K562 (cell line): Measurements from ENCODE around the gene TBCC. TPM values are rescaled to one million over a fixed set of nuclear protein-coding genes. Genes with fewer than 3 reads are reported as not detected.

Experiments used
- ARID3A ChIP-seq: IDR thresholded peaks from 2 replicates; pipeline ENCODE4 v1.6.1; 2012; ENCODE audit warnings: low read depth, low read length, improper control_type of control experiment, borderline replicate concordance
- CAMTA2 ChIP-seq: fragments of 250-450 bp; sonication (Bioruptor Pico); conservative IDR thresholded peaks from 2 replicates; pipeline ENCODE4 v1.5.1; 2022
- CBX3 ChIP-seq, 2 experiments: IDR thresholded peaks; 1 replicate in 1 of 2; 2 replicates in 1 of 2; pipeline ENCODE4 v1.6.1; 2012; ENCODE audit warnings: inconsistent platforms in 2 of 2, low read length in 2 of 2, borderline replicate concordance in 1 of 2, control low read depth in 1 of 2
- HDAC8 ChIP-seq: fragments of 450-650 bp; IDR thresholded peaks from 2 replicates; pipeline ENCODE4 v1.6.1; 2016; ENCODE audit warnings: mild to moderate bottlenecking, missing genetic modification characterization, moderate library complexity, missing compliant biosample characterization
- IRF2 ChIP-seq: sonication (generic); formaldehyde crosslinking; IDR thresholded peaks from 2 replicates; pipeline ENCODE4 v1.8.1; 2022; ENCODE audit warnings: mild to moderate bottlenecking, missing genetic modification reagents
- MAFG ChIP-seq: fragments of 450-650 bp; conservative IDR thresholded peaks from 2 replicates; pipeline ENCODE4 v1.6.1; 2016; ENCODE audit warnings: missing genetic modification characterization, missing compliant biosample characterization
- MIER1 ChIP-seq: fragments of 450-650 bp; IDR thresholded peaks from 2 replicates; pipeline ENCODE4 v1.6.1; 2016; ENCODE audit warnings: antibody characterized with exemption, mild to moderate bottlenecking, low read depth
- MYNN ChIP-seq, 2 experiments: sonication (generic); formaldehyde crosslinking in 1 of 2; IDR thresholded peaks; 2 replicates each; pipeline versions ENCODE4 v1.5.0 to v1.6.1; 2016 to 2020; ENCODE audit warnings: antibody characterized with exemption in 1 of 2, missing genetic modification reagents in 1 of 2
- NR1H2 ChIP-seq: sonication (generic); formaldehyde crosslinking; IDR thresholded peaks from 2 replicates; pipeline ENCODE4 v1.4.0; 2020; ENCODE audit warnings: mild to moderate bottlenecking, missing genetic modification reagents
- NR2C1 ChIP-seq, 2 experiments: fragments of 450-650 bp; IDR thresholded peaks; 2 replicates each; pipeline ENCODE4 v1.6.1; 2017; ENCODE audit warnings: mild to moderate bottlenecking in 2 of 2, antibody characterized with exemption in 1 of 2, inconsistent platforms in 1 of 2, missing compliant biosample characterization in 1 of 2, missing genetic modification characterization in 1 of 2
- PHTF2 ChIP-seq: fragments of 250-450 bp; sonication (Bioruptor Pico); IDR thresholded peaks from 2 replicates; pipeline ENCODE4 v1.5.0; 2021; ENCODE audit warnings: mild to moderate bottlenecking
- PTRF ChIP-seq: fragments of 450-650 bp; IDR thresholded peaks from 2 replicates; pipeline ENCODE4 v1.6.1; 2016; ENCODE audit warnings: mild to moderate bottlenecking, missing genetic modification characterization, missing compliant biosample characterization
- PURB ChIP-seq: sonication (generic); formaldehyde crosslinking; IDR thresholded peaks from 2 replicates; pipeline ENCODE4 v1.9.0; 2021; ENCODE audit warnings: low read depth, mild to moderate bottlenecking, missing genetic modification reagents
- RUNX1 ChIP-seq: sonication (generic); IDR thresholded peaks from 2 replicates; pipeline ENCODE4 v1.6.1; 2016; ENCODE audit warnings: antibody characterized with exemption, low read depth
- TARDBP ChIP-seq: fragments of 450-650 bp; IDR thresholded peaks from 2 replicates; pipeline ENCODE4 v1.6.1; 2016
- TFAM ChIP-seq: fragments of 250-450 bp; sonication (Bioruptor Pico); conservative IDR thresholded peaks from 2 replicates; pipeline ENCODE4 v1.5.0; 2021; ENCODE audit warnings: mild to moderate bottlenecking, moderate library complexity
- ZC3H8 ChIP-seq: fragments of 450-650 bp; IDR thresholded peaks from 2 replicates; pipeline ENCODE4 v1.6.1; 2017
- ZKSCAN1 ChIP-seq: fragments of 150-350 bp; IDR thresholded peaks from 2 replicates; pipeline ENCODE4 v1.6.1; 2016; ENCODE audit warnings: low read depth, low read length
- ZNF121 ChIP-seq: sonication (generic); formaldehyde crosslinking; conservative IDR thresholded peaks from 2 replicates; pipeline ENCODE4 v1.8.0; 2022; ENCODE audit warnings: missing genetic modification reagents
- ZNF224 ChIP-seq: sonication (generic); formaldehyde crosslinking; IDR thresholded peaks from 2 replicates; pipeline ENCODE4 v1.8.0; 2022; ENCODE audit warnings: mild to moderate bottlenecking, missing genetic modification reagents
- ZNF445 ChIP-seq: fragments of 250-450 bp; sonication (Bioruptor Pico); IDR thresholded peaks from 2 replicates; pipeline ENCODE4 v1.4.0; 2020; ENCODE audit warnings: low read depth, mild to moderate bottlenecking, moderate library complexity
- ZNF561 ChIP-seq: fragments of 450-650 bp; formaldehyde crosslinking; conservative IDR thresholded peaks from 2 replicates; pipeline ENCODE4 v1.4.0; 2020; ENCODE audit warnings: mild to moderate bottlenecking, moderate library complexity
- ZNF655 ChIP-seq: fragments of 250-450 bp; sonication (Bioruptor Pico); IDR thresholded peaks from 2 replicates; pipeline ENCODE4 v1.5.0; 2021
- ZNF699 ChIP-seq: fragments of 250-450 bp; sonication (Bioruptor Pico); IDR thresholded peaks from 2 replicates; pipeline ENCODE4 v1.8.0; 2021; ENCODE audit warnings: mild to moderate bottlenecking, moderate library complexity; ENCODE audit not compliant: insufficient replicate concordance
- polyA plus RNA-seq, 8 experiments: library from polyadenylated mRNA; depleted of rRNA in 4 of 8; stranded (reverse) in 5 of 8; unstranded in 3 of 8; fragments of >200 nt; fragmentation: Nextera tagmentation in 2 of 8; fragmentation: Illumina TruSeq in 1 of 8; extraction: Ambion mirVana in 2 of 8; extraction: Trizol in 1 of 8; gene quantifications; 2 replicates each; pipeline versions ENCODE4 v1.2.1 to v1.2.3, GENCODE V29; 2011 to 2014; ENCODE audit warnings: inconsistent platforms in 1 of 8, missing spikeins in 1 of 8
- total RNA-seq, 7 experiments: library from RNA; depleted of rRNA in 6 of 7; stranded (reverse); fragments of >200 nt in 6 of 7; fragmentation: Illumina TruSeq in 2 of 7; extraction: Trizol in 2 of 7; gene quantifications; 2 replicates each; pipeline versions ENCODE4 v1.2.1 to v1.2.3, GENCODE V29; 2011 to 2021; ENCODE audit warnings: low replicate concordance in 1 of 7
- TF ChIP-seq, protein P1 (sequence below): fragments of 250-450 bp; sonication (Bioruptor Pico); IDR thresholded peaks from 2 replicates; pipeline ENCODE4 v1.4.0; 2020; ENCODE audit warnings: mild to moderate bottlenecking

TBCC gene
- total and polyA plus RNA-seq, 9 of the 15 experiments (the other 6 are each of a cell fraction or from before 2014, with no cell fraction given): 2.8 to 34.1 (median 23.3) TPM

DNA sequence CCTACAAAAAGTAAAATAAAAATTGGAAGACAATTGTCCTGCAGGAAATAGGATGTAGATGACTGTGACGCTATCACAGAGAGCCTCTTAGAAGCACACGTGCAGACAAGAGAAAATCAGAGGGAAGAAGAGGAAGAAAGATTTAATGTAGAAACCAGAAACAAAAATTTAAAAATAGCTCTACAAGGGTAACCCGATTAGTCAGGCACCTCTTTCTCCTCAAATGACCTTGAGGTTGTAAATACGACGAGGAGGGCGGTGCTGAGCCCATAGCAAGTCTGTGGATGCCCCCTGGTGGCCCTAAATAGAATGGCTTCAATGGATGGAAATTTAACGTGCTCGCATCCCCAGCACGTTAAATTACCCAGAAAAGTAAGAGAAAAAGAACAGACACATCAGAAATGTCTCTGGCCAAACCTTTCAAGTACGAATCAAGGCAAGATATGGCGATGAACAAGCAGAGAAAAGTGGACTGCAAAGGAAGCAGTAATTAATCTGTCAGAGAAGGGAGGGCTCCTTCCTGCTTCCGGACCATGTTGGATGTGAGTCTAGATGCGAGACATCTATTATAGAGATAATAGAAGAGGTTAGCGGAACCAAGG, 19.3 kb downstream of the TBCC start (continued):
- TF ChIP-seq ZKSCAN1 (no peak), ZNF224 (CRISPR knock-in tag) (no peak), CAMTA2 (CRISPR knock-in tag) (no peak), ZNF699 (CRISPR knock-in tag) (no peak), HDAC8 (tag) (no peak), MAFG (no peak), TFAM (no peak), MYNN (IDR thresholded peaks at IDR 0.05) (0 out of 2 replicates have a peak, but pooled peaks have one; percentile 40), MYNN (CRISPR knock-in tag; IDR thresholded peaks at IDR 0.05) (no peak), CBX3 (IDR thresholded peaks at IDR 0.05; ENCODE audit: borderline replicate concordance in 1 of 2, low read length in 2 of 2) (no peak), ZNF561 (CRISPR knock-in tag) (no peak), ARID3A (no peak), RUNX1 (no peak), NR2C1 (IDR thresholded peaks at IDR 0.05) (peak; percentile 43; the same call in 1 of the 2 replicates), NR2C1 (tag; IDR thresholded peaks at IDR 0.05) (peak; percentile 19; the same call in 1 of the 2 replicates), ZNF655 (CRISPR knock-in tag) (no peak), PHTF2 (CRISPR knock-in tag) (no peak), NR1H2 (no peak), ZNF445 (no peak), ZC3H8 (no peak), ZNF121 (CRISPR knock-in tag) (no peak), MIER1 (no peak), PURB (CRISPR knock-in tag) (no peak), TARDBP (no peak), IRF2 (CRISPR knock-in tag) (no peak), PTRF (tag) (no peak)
- TF ChIP-seq, protein P1, sequence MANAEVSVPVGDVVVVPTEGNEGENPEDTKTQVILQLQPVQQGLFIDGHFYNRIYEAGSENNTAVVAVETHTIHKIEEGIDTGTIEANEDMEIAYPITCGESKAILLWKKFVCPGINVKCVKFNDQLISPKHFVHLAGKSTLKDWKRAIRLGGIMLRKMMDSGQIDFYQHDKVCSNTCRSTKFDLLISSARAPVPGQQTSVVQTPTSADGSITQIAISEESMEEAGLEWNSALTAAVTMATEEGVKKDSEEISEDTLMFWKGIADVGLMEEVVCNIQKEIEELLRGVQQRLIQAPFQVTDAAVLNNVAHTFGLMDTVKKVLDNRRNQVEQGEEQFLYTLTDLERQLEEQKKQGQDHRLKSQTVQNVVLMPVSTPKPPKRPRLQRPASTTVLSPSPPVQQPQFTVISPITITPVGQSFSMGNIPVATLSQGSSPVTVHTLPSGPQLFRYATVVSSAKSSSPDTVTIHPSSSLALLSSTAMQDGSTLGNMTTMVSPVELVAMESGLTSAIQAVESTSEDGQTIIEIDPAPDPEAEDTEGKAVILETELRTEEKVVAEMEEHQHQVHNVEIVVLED (CRISPR knock-in tag): no peak
